Breast epithelium (tissue), 4 donors: ENCODE measurements around the gene MYH8. TPM values are rescaled to one million over a fixed set of nuclear protein-coding genes. Genes with fewer than 3 reads are reported as not detected.

ENCODE experiments used
- DNase-seq, 2 donors: peaks; one replicate each; pipeline ENCODE4 v3.0.0-alpha.2; 2019; ENCODE audit warnings: low spot score in 2 of 2
- H3K27ac ChIP-seq, 2 donors: fragments of 200-600 bp; sonication (generic) in 1 of 2; one replicate each; pipeline ENCODE4 v1.5.1; 2016 to 2019; ENCODE audit warnings: mild to moderate bottlenecking in 1 of 2
- H3K27me3 ChIP-seq, 2 donors: fragments of 200-600 bp; sonication (generic) in 1 of 2; one replicate each; pipeline versions ENCODE4 v1.5.1 to v1.6.0; 2017 to 2019; ENCODE audit warnings: control low read depth in 1 of 2, mild to moderate bottlenecking in 1 of 2
- H3K36me3 ChIP-seq: fragments of 200-600 bp; one replicate; pipeline ENCODE4 v1.5.1; 2019
- H3K4me1 ChIP-seq, 2 donors: fragments of 200-600 bp; sonication (generic); one replicate each; pipeline ENCODE4 v1.5.1; 2016 to 2019; ENCODE audit warnings: control low read depth in 1 of 2
- H3K4me3 ChIP-seq, 3 donors: fragments of 200-600 bp; sonication (generic); 1 replicate in 2 of 3; 2 replicates in 1 of 3; pipeline ENCODE4 v1.5.1; 2016 to 2019; ENCODE audit warnings: mild to moderate bottlenecking in 3 of 3, moderate library complexity in 2 of 3
- H3K9me3 ChIP-seq, 2 donors: fragments of 200-600 bp; sonication (generic) in 1 of 2; one replicate each; pipeline ENCODE4 v1.5.1; 2016 to 2019; ENCODE audit warnings: control low read depth in 1 of 2
- POLR2A ChIP-seq: fragments of 450-650 bp; IDR thresholded peaks from one replicate; pipeline ENCODE4 v1.6.1; 2016; ENCODE audit warnings: antibody characterized with exemption, mild to moderate bottlenecking, moderate library complexity
- POLR2AphosphoS5 ChIP-seq, 3 donors: sonication (generic); formaldehyde crosslinking; IDR thresholded peaks; one replicate each; pipeline ENCODE4 v1.6.1; 2017; ENCODE audit warnings: antibody characterized with exemption in 3 of 3
- intact Hi-C: fragments of 100-400 bp; cut with DNase I; formaldehyde crosslinking; loops from one replicate; pipeline ENCODE4 v1.15.1; 2023; ENCODE audit warnings: low total_unique reads
- total RNA-seq, 3 donors: library from RNA; depleted of rRNA; stranded (reverse); fragments of >200 nt; gene quantifications; one replicate each; pipeline ENCODE4 v1.1.0, GENCODE V29; 2016
- TF ChIP-seq, protein P1 (sequence below), 3 donors: fragments of 450-650 bp; IDR thresholded peaks; one replicate each; pipeline ENCODE4 v1.5.1; 2016 to 2017; ENCODE audit warnings: antibody characterized with exemption in 3 of 3, mild to moderate bottlenecking in 3 of 3, moderate library complexity in 3 of 3

MYH8 gene
- total RNA-seq, 3 donors from 2014 or later, result not detected

DNA sequence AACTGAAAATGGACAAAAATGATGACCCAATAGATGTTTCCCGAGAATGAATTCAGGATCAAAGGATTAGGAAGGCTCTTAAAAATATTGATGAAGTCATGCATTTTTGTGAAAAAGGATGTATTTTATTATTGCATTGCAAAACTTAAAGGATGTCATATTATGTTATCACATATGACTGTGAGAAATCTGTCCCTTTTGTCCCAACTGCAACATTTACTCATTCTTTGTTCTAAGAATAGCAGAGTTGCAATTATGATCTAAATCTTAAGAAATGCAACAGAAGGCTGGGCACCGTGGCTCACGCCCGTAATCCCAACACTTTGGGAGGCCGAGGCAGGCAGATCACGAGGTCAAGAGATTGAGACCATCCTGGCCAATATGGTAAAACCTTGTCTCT is 35.9 kb downstream of the MYH8 start:
- no peak overlapping the region for H3K4me3 ChIP-seq
- no peaks in the 10 kb centered on the region for H3K4me1 ChIP-seq
- no peak for DNase-seq
- no peaks in the 10 kb centered on the region for H3K9me3 ChIP-seq
- no peak overlapping the region for H3K27ac ChIP-seq
- H3K27me3 ChIP-seq, result no peaks in the 10 kb centered on the region
- H3K36me3 ChIP-seq, result no peaks in the 10 kb centered on the region
- intact Hi-C loops, result no loop called here
- TF ChIP-seq POLR2A, result no peak
- TF ChIP-seq POLR2AphosphoS5 (IDR thresholded peaks at IDR 0.05), result no peak
- TF ChIP-seq, protein P1, sequence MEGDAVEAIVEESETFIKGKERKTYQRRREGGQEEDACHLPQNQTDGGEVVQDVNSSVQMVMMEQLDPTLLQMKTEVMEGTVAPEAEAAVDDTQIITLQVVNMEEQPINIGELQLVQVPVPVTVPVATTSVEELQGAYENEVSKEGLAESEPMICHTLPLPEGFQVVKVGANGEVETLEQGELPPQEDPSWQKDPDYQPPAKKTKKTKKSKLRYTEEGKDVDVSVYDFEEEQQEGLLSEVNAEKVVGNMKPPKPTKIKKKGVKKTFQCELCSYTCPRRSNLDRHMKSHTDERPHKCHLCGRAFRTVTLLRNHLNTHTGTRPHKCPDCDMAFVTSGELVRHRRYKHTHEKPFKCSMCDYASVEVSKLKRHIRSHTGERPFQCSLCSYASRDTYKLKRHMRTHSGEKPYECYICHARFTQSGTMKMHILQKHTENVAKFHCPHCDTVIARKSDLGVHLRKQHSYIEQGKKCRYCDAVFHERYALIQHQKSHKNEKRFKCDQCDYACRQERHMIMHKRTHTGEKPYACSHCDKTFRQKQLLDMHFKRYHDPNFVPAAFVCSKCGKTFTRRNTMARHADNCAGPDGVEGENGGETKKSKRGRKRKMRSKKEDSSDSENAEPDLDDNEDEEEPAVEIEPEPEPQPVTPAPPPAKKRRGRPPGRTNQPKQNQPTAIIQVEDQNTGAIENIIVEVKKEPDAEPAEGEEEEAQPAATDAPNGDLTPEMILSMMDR (IDR thresholded peaks at IDR 0.05), result no peak

DNA sequence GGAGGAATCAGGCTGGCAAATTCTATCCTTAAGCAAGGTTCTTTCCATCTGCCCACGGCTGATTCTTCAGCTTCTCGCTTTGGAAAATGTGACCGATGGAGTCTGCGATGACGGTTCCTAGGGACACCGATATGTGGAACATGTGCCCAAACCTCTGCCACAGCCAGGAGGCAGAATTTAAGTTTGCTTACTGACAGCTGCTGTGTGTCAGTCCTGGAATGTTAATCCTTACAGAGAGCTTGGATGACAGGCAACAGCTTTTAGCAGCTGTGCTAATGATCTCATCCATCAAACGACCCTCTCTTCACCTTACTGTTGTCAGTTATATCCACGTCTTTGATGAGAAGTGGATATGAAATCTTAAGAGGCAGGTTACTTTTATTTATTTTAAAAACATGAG is 37.6 kb downstream of the MYH8 start:
- Histone ChIP-seq H3K27ac (no peak overlapping the region), H3K27me3 (no peaks in the 10 kb centered on the region), H3K9me3 (no peaks in the 10 kb centered on the region), H3K4me1 (no peaks in the 10 kb centered on the region), H3K36me3 (no peaks in the 10 kb centered on the region), H3K4me3 (no peak overlapping the region)
- TF ChIP-seq POLR2AphosphoS5 (IDR thresholded peaks at IDR 0.05) (no peak), POLR2A (no peak)
- TF ChIP-seq, protein P1 (IDR thresholded peaks at IDR 0.05), result no peak
- DNase-seq, result no peak
- intact Hi-C loops, result no loop called here

DNA sequence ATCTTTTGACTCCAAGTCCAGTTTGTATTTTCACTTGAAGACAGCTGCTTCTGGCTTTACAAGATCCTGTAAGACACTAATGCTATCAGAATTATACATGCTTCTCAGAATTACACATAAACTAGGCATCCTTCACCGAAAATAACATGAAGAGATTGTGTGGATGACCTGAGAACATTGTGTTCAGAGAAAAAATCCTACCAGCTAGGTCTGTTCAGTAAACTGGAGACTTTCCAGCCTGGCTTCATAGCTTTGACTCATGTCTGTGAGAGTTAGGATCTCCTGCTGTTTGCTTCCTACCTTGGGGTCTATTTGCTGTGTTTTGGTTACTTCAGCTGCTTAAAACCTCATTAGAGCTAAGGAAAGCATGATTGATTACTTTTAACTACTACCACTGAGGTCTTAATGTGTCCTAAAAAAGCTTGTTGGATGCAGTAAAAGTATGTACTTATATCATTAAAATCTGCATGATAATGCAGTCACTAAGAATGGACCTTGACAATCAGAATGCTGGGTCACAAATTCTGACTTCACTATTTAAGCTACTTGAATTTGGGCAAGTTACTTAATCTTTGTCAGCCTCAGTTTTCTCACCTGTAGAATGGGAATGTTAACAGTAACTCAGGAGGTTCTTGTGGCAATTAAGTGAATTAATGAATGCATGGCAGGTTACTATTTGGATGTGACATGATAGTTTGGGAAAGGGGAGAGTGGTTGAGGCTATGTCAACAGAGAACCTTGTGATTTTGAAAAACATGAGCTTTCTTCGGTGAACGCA is 40.9 kb downstream of the MYH8 start:
- Histone ChIP-seq H3K4me1 (no peaks in the 10 kb centered on the region), H3K27me3 (no peaks in the 10 kb centered on the region), H3K9me3 (no peaks in the 10 kb centered on the region), H3K36me3 (no peaks in the 10 kb centered on the region), H3K4me3 (no peak overlapping the region), H3K27ac (no peak overlapping the region)
- DNase-seq, result no peak
- intact Hi-C loops, result no loop called here
- TF ChIP-seq POLR2AphosphoS5 (IDR thresholded peaks at IDR 0.05) (no peak), POLR2A (no peak)
- TF ChIP-seq, protein P1 (IDR thresholded peaks at IDR 0.05), result no peak

DNA sequence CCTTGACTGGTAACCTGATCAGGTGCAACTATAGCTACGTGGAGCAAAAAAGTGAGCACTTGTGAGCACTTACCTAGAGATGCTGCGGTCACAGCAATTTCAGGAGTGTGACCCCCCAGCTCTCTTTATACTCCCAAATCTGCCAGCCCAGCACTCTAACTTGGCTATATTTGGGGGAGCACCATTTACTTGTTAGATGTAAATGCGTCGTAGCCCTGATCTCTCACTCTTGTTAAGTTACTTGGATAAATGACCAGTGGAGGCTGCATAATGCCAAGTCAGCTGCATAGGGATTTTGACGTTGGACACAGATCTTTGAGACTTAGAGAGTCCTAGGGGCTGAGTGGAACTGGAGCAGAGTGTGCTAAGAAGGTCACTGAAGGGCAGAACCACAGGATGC is 48.8 kb downstream of the MYH8 start, which contains the start of gene MYH13:
TSS of gene MYH13 (minus strand) at position 101 of the 400 bp plus-strand sequence. CDS start 8,476 bp downstream, outside the sequence.
- intact Hi-C loops, result no loop called here
- Histone ChIP-seq H3K27me3 (no peaks in the 10 kb centered on the region), H3K9me3 (no peaks in the 10 kb centered on the region), H3K4me1 (no peaks in the 10 kb centered on the region), H3K36me3 (no peaks in the 10 kb centered on the region), H3K4me3 (no peak within 1 kb of the TSS), H3K27ac (no peak within 1 kb of the TSS)
- TF ChIP-seq POLR2A, result no peak
- no peak for TF ChIP-seq POLR2AphosphoS5 (IDR thresholded peaks at IDR 0.05)
- TF ChIP-seq, protein P1 (IDR thresholded peaks at IDR 0.05), result no peak
- DNase-seq, result no peak

DNA sequence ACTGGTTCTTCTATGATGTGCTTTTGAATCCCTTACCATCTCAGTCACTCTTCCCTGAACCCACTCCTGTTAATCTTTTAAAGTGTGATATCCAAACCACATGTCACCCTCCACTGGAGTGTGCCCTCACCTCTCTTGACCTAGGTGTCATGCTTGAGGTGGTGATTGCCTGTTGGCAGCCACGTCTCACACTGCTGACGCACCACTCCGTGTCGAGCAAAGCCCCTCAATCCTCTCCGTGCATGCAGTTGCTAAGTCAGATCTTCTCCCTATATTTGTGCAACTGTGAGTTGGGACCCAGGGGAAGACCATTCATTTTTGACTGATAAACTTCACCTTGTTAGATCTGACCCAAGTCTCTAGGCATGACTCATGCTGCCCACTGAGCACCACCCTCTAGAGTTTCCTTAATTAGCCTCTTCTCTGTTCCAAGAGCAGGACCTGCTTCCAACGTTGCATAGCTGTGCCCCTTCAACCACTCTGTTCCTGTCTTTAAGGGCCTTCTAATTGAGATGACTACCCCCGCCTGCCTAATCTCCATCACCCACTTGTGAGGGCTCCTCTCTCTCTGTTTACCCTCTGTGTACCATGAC is 51.6 kb downstream of the MYH8 start:
- H3K27me3 ChIP-seq, result no peaks in the 10 kb centered on the region
- intact Hi-C loops, result no loop called here
- TF ChIP-seq POLR2AphosphoS5 (IDR thresholded peaks at IDR 0.05), result no peak
- TF ChIP-seq, protein P1 (IDR thresholded peaks at IDR 0.05), result no peak
- no peak for TF ChIP-seq POLR2A

More for the DNA sequence above, 51.6 kb downstream of the MYH8 start:
- Histone ChIP-seq H3K36me3 (no peaks in the 10 kb centered on the region), H3K4me1 (no peaks in the 10 kb centered on the region), H3K4me3 (no peak overlapping the region), H3K27ac (no peak overlapping the region), H3K9me3 (no peaks in the 10 kb centered on the region)
- no peak for DNase-seq
